Glutamatergic neuron (in vitro differentiated cells): ENCODE results near the gene RBMS1. TPM values are rescaled to one million over a fixed set of nuclear protein-coding genes. Genes with fewer than 3 reads are reported as not detected.

Source experiments
- DNase-seq: peaks from one replicate; pipeline ENCODE4 v3.0.0; 2022
- H3K27ac Mint-ChIP-seq: one replicate; pipeline ENCODE4 v1.8.0; 2020; ENCODE audit warnings: mild to moderate bottlenecking, mixed read lengths, inconsistent platforms; ENCODE audit not compliant: unreplicated experiment
- H3K27me3 Mint-ChIP-seq: one replicate; pipeline ENCODE4 v1.8.0; 2020; ENCODE audit warnings: mild to moderate bottlenecking, moderate library complexity, mixed read lengths, inconsistent platforms; ENCODE audit not compliant: unreplicated experiment
- H3K36me3 Mint-ChIP-seq: one replicate; pipeline ENCODE4 v1.8.0; 2020; ENCODE audit warnings: mild to moderate bottlenecking, mixed read lengths, inconsistent platforms; ENCODE audit not compliant: unreplicated experiment
- H3K4me1 Mint-ChIP-seq: one replicate; pipeline ENCODE4 v1.8.0; 2020; ENCODE audit warnings: mild to moderate bottlenecking, low read depth, mixed read lengths, inconsistent platforms; ENCODE audit not compliant: unreplicated experiment
- H3K4me3 Mint-ChIP-seq: one replicate; pipeline ENCODE4 v1.8.0; 2020; ENCODE audit warnings: mild to moderate bottlenecking, mixed read lengths, inconsistent platforms; ENCODE audit not compliant: unreplicated experiment
- H3K9me3 Mint-ChIP-seq: one replicate; pipeline ENCODE4 v1.8.0; 2020; ENCODE audit warnings: mild to moderate bottlenecking, moderate library complexity, mixed read lengths, inconsistent platforms; ENCODE audit not compliant: unreplicated experiment
- CTCF ChIP-seq: fragments of 200-600 bp; sonication (generic); IDR thresholded peaks from one replicate; pipeline ENCODE4 v1.5.0; 2021; ENCODE audit not compliant: partially characterized antibody, unreplicated experiment
- total RNA-seq: library from RNA; stranded (reverse); fragmentation: NEBNext Ultra II Directional; extraction: Animal tissue kit (Norgen Biotek cat#: 25700); gene quantifications from one replicate; pipeline ENCODE4 v1.2.1, GENCODE V29; 2021; ENCODE audit not compliant: unreplicated experiment

Gene RBMS1
- total RNA-seq, 1 donor from 2014 or later = 142 TPM

- no peak overlapping the region for H3K27ac Mint-ChIP-seq
- H3K4me3 Mint-ChIP-seq = no peak overlapping the region
- DNase-seq = no peak
- H3K9me3 Mint-ChIP-seq = peaks cover 2% of the 10 kb centered on the region
- no peaks in the 10 kb centered on the region for H3K36me3 Mint-ChIP-seq
- no peak for TF ChIP-seq CTCF
- peaks cover 17% of the 10 kb centered on the region for H3K4me1 Mint-ChIP-seq
- H3K27me3 Mint-ChIP-seq = no peaks in the 10 kb centered on the region
Measured at GRCh38 chr2:160290598-160290997, 203.0 kb downstream of the RBMS1 start.

- no peak for TF ChIP-seq CTCF
- peaks cover 17% of the 10 kb centered on the region for H3K4me1 Mint-ChIP-seq
- no peak for DNase-seq
- H3K36me3 Mint-ChIP-seq = no peaks in the 10 kb centered on the region
- H3K9me3 Mint-ChIP-seq = peaks cover 2% of the 10 kb centered on the region
- H3K27me3 Mint-ChIP-seq = no peaks in the 10 kb centered on the region
- H3K27ac Mint-ChIP-seq = no peak overlapping the region
- H3K4me3 Mint-ChIP-seq = no peak overlapping the region
Measured at GRCh38 chr2:160289831-160290230, 203.8 kb downstream of the RBMS1 start.

GRCh38 chr2:160289126-160289525, 204.5 kb downstream of the RBMS1 start:
- Mint-ChIP-seq H3K36me3 (no peaks in the 10 kb centered on the region), H3K27me3 (no peaks in the 10 kb centered on the region), H3K4me1 (peaks cover 17% of the 10 kb centered on the region), H3K27ac (no peak overlapping the region), H3K9me3 (peaks cover 2% of the 10 kb centered on the region), H3K4me3 (no peak overlapping the region)
- DNase-seq = no peak
- TF ChIP-seq CTCF = no peak

GRCh38 chr2:160288324-160288723, 205.3 kb downstream of the RBMS1 start:
- H3K9me3 Mint-ChIP-seq = peaks cover 2% of the 10 kb centered on the region
- no peak overlapping the region for H3K27ac Mint-ChIP-seq
- H3K36me3 Mint-ChIP-seq = no peaks in the 10 kb centered on the region

GRCh38 chr2:160287476-160287875, 206.1 kb downstream of the RBMS1 start:
- Mint-ChIP-seq H3K27me3 (peaks cover 2% of the 10 kb centered on the region), H3K9me3 (peaks cover 2% of the 10 kb centered on the region), H3K27ac (no peak overlapping the region), H3K4me3 (no peak overlapping the region), H3K36me3 (no peaks in the 10 kb centered on the region), H3K4me1 (peaks cover 11% of the 10 kb centered on the region)
- TF ChIP-seq CTCF = no peak
- DNase-seq = no peak

More at GRCh38 chr2:160288324-160288723, 205.3 kb downstream of the RBMS1 start:
- no peak for TF ChIP-seq CTCF
- Mint-ChIP-seq H3K4me3 (no peak overlapping the region), H3K4me1 (peaks cover 14% of the 10 kb centered on the region), H3K27me3 (no peaks in the 10 kb centered on the region)
- DNase-seq = no peak
